Hepatocyte (in vitro differentiated cells): ENCODE results near the gene EAF2. TPM values are rescaled to one million over a fixed set of nuclear protein-coding genes. Genes with fewer than 3 reads are reported as not detected.
A peak's percentile ranks its signal among the peaks of the same experiment; 100 is the strongest.

Experiments
- DNase-seq: peaks from one replicate; pipeline ENCODE4 v3.0.0-alpha.2; 2016; ENCODE audit warnings: low spot score
- H2AFZ ChIP-seq: fragments of 200-600 bp; sonication (generic); 2 replicates; pipeline ENCODE4 v1.6.0; 2016; ENCODE audit warnings: antibody characterized with exemption, mild to moderate bottlenecking
- H3K27ac ChIP-seq: fragments of 200-600 bp; sonication (generic); 2 replicates; pipeline ENCODE4 v1.5.1; 2016; ENCODE audit warnings: mild to moderate bottlenecking
- H3K27me3 ChIP-seq: fragments of 200-600 bp; sonication (generic); 2 replicates; pipeline ENCODE4 v1.6.1; 2016
- H3K36me3 ChIP-seq: fragments of 200-600 bp; sonication (generic); replicated peaks from 2 replicates; pipeline ENCODE4 v1.5.1; 2016; ENCODE audit warnings: low read depth; ENCODE audit not compliant: insufficient read depth
- H3K4me1 ChIP-seq: fragments of 200-600 bp; sonication (generic); 2 replicates; pipeline ENCODE4 v1.5.1; 2016; ENCODE audit warnings: mild to moderate bottlenecking, moderate library complexity; ENCODE audit not compliant: insufficient read depth
- H3K4me2 ChIP-seq: fragments of 200-600 bp; sonication (generic); 2 replicates; pipeline ENCODE4 v1.6.0; 2016
- H3K4me3 ChIP-seq: fragments of 200-600 bp; sonication (generic); 2 replicates; pipeline ENCODE4 v1.5.1; 2016; ENCODE audit warnings: mild to moderate bottlenecking
- H3K79me2 ChIP-seq: fragments of 200-600 bp; sonication (generic); 2 replicates; pipeline ENCODE4 v1.6.0; 2017; ENCODE audit warnings: mild to moderate bottlenecking
- H3K9me2 ChIP-seq: fragments of 200-600 bp; sonication (generic); replicated peaks from 2 replicates; pipeline ENCODE4 v1.6.0; 2017; ENCODE audit warnings: mild to moderate bottlenecking; ENCODE audit not compliant: insufficient read depth
- H3K9me3 ChIP-seq: fragments of 200-600 bp; sonication (generic); 2 replicates; pipeline ENCODE4 v1.5.1; 2016; ENCODE audit warnings: low read depth, mild to moderate bottlenecking
- H4K20me1 ChIP-seq: fragments of 200-600 bp; sonication (generic); 2 replicates; pipeline ENCODE4 v1.6.0; 2016; ENCODE audit warnings: mild to moderate bottlenecking; ENCODE audit not compliant: insufficient read depth, poor library complexity, severe bottlenecking
- EZH2 ChIP-seq: fragments of 200-600 bp; sonication (generic); IDR thresholded peaks from 2 replicates; pipeline ENCODE4 v1.6.1; 2016; ENCODE audit warnings: antibody characterized with exemption, mild to moderate bottlenecking, borderline replicate concordance
- EZH2phosphoT487 ChIP-seq: fragments of 200-600 bp; sonication (generic); IDR thresholded peaks from one replicate; pipeline ENCODE4 v1.6.1; 2018; ENCODE audit warnings: antibody characterized with exemption, mild to moderate bottlenecking, low read depth, moderate library complexity; ENCODE audit not compliant: unreplicated experiment, severe bottlenecking
- WGBS: methylation state at CpG from one replicate; pipeline ENCODE4 v1.1.6; 2016; ENCODE audit warnings: low lambda C conversion rate; ENCODE audit errors: missing lambda C conversion rate; 5-methylcytosine and 5-hydroxymethylcytosine counted together
- polyA plus RNA-seq: library from polyadenylated mRNA; unstranded; fragments of >200 nt; fragmentation: Nextera tagmentation; extraction: Ambion mirVana; gene quantifications from 2 replicates; pipeline ENCODE4 v1.2.1, GENCODE V29; 2016
- total RNA-seq: library from RNA; depleted of rRNA; stranded (reverse); fragments of >200 nt; gene quantifications from 2 replicates; pipeline ENCODE4 v1.2.3, GENCODE V29; 2014
- TF ChIP-seq, protein P1 (sequence below): fragments of 200-600 bp; sonication (generic); IDR thresholded peaks from 2 replicates; pipeline ENCODE4 v1.5.1; 2016; ENCODE audit warnings: antibody characterized with exemption, mild to moderate bottlenecking; ENCODE audit not compliant: poor library complexity

EAF2 gene
- total and polyA plus RNA-seq, 2 experiments from 2014 or later = 7.4 to 9.7 TPM

DNA sequence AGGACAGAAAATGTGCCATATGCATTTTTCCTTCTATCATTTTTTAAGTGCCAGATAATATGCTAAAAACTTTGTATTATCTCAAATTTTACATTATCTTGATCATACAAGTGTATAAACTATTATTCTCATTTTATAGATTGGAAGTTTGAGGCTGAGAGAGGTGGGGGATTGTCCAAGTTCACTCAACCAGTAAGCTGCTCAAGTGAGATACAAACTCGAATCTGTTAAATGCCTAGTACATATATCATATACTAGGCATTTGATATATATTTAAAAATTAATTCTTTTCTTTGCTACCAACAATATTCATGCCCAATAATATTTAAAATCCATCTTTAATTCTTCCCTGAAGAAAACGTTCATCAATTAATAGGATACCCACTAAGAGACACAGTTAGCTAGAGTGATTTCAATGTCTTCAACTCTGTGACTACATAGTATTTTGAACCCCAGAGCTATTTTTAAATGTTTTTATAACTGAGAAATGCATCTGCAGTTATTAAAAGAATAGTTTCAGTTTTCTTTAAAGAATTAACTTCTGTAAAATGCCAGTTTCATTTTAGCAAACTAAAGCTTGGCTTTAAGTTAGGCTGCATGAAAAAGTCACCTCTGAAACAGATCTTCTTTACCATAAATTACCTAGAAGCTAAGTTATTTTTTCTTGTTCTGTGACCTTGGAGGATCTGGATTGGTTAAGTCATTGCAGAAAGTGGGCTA is 40.6 kb upstream of the EAF2 start:
- 98% methylated on average over 2 of the region's 2 CpGs for WGBS
- Histone ChIP-seq H3K9me2 (no peaks in the 10 kb centered on the region), H3K9me3 (no peaks in the 10 kb centered on the region), H3K79me2 (no peaks in the 10 kb centered on the region), H3K27me3 (no peaks in the 10 kb centered on the region), H3K4me3 (no peak overlapping the region), H3K27ac (no peak overlapping the region), H3K4me2 (no peak overlapping the region), H4K20me1 (no peaks in the 10 kb centered on the region), H2AFZ (no peak overlapping the region), H3K4me1 (no peaks in the 10 kb centered on the region), H3K36me3 (no peaks in the 10 kb centered on the region)
- DNase-seq = no peak
- no peak for TF ChIP-seq EZH2
- TF ChIP-seq, protein P1, sequence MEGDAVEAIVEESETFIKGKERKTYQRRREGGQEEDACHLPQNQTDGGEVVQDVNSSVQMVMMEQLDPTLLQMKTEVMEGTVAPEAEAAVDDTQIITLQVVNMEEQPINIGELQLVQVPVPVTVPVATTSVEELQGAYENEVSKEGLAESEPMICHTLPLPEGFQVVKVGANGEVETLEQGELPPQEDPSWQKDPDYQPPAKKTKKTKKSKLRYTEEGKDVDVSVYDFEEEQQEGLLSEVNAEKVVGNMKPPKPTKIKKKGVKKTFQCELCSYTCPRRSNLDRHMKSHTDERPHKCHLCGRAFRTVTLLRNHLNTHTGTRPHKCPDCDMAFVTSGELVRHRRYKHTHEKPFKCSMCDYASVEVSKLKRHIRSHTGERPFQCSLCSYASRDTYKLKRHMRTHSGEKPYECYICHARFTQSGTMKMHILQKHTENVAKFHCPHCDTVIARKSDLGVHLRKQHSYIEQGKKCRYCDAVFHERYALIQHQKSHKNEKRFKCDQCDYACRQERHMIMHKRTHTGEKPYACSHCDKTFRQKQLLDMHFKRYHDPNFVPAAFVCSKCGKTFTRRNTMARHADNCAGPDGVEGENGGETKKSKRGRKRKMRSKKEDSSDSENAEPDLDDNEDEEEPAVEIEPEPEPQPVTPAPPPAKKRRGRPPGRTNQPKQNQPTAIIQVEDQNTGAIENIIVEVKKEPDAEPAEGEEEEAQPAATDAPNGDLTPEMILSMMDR = no peak
- TF ChIP-seq EZH2phosphoT487 = no peak

DNA sequence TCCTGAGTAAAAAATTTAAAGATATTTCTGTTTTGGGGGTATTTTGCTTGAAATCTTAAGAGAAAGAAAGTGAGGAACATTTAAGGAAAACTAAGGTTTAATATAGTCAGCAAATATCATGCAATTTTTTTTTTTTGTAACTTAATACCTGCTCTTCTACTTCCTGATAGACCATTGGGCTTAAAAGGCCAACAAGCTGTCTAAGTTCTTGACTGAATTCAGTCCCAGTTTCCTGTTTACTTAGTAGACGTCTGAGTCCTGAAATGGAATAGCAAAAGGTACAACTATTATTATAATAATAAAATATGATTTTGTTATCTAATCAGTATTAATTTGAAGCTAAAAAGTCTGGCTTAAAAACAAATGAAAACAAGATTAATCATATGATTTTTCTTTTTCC is 38.0 kb upstream of the EAF2 start:
- Histone ChIP-seq H3K36me3 (no peaks in the 10 kb centered on the region), H3K79me2 (no peaks in the 10 kb centered on the region), H2AFZ (no peak overlapping the region), H3K27ac (no peak overlapping the region), H3K4me3 (no peak overlapping the region), H3K4me1 (no peaks in the 10 kb centered on the region), H4K20me1 (no peaks in the 10 kb centered on the region), H3K9me2 (no peaks in the 10 kb centered on the region), H3K27me3 (no peaks in the 10 kb centered on the region), H3K9me3 (no peaks in the 10 kb centered on the region), H3K4me2 (no peak overlapping the region)
- no peak for DNase-seq
- no peak for TF ChIP-seq EZH2phosphoT487
- 52% methylated on average over 1 of the region's 1 CpG for WGBS

DNA sequence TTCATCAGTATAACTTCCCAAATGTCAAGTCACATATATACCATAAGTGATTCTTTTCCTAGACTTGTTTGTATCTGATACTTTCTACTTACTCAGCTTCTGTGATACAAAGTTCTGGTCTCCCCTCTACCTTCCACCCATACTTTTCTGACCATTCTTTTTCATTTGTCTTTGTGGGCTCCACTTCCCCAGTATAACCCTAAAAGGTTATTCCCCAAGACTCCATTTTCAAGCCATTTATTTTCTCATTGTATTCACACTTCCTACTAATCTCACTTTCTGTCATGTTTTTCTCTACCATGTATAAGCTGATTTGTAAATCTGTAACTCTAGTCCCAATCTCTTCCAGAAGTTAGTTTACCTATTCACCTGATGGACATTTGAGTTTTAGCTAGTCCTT is 34.1 kb upstream of the EAF2 start:
- Histone ChIP-seq H4K20me1 (no peaks in the 10 kb centered on the region), H3K9me3 (no peaks in the 10 kb centered on the region), H3K79me2 (no peaks in the 10 kb centered on the region), H3K36me3 (no peaks in the 10 kb centered on the region), H3K9me2 (no peaks in the 10 kb centered on the region), H2AFZ (no peak overlapping the region), H3K27me3 (no peaks in the 10 kb centered on the region), H3K27ac (no peak overlapping the region), H3K4me2 (no peak overlapping the region), H3K4me1 (no peaks in the 10 kb centered on the region), H3K4me3 (no peak overlapping the region)
- TF ChIP-seq EZH2phosphoT487 (no peak), EZH2 (no peak)
- TF ChIP-seq, protein P1 = no peak
- DNase-seq = no peak

DNA sequence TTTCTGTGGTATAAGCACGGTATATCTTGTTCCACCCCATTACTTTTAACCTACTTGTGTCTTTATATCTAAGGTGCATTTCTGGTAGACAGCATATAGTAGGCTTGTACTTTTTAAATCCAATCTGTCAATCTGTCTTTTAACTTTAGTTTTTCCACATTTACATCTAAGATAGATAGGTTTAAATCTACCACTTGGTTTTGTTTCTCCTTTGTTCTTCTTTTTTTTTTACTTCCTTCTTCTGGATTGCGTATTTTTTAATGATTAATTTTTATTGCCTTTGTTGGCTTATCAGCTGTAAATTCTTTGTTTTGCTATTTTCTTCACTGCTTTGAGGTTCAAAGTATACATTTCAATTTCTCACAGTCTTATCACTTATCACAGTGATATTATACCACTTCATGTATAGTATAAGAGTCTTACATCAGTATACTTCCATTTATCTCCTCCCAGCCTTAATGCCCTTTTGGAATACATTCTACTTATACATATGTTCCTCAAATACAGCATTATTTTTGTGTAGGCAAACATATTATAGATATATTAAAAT is 31.2 kb upstream of the EAF2 start:
- no peak for DNase-seq
- H2AFZ ChIP-seq = no peak overlapping the region
- peak overlapping the region; percentile 69 for H3K27ac ChIP-seq
- H3K9me2 ChIP-seq = no peaks in the 10 kb centered on the region
- peak overlapping the region; percentile 23 for H3K4me2 ChIP-seq
- H3K4me3 ChIP-seq = no peak overlapping the region
- WGBS = 82% methylated on average over 2 of the region's 2 CpGs
- no peaks in the 10 kb centered on the region for H3K4me1 ChIP-seq
- no peaks in the 10 kb centered on the region for H3K36me3 ChIP-seq
- H3K79me2 ChIP-seq = no peaks in the 10 kb centered on the region
- no peaks in the 10 kb centered on the region for H3K9me3 ChIP-seq
- no peaks in the 10 kb centered on the region for H3K27me3 ChIP-seq
- H4K20me1 ChIP-seq = no peaks in the 10 kb centered on the region
- TF ChIP-seq, protein P1 = no peak
- TF ChIP-seq EZH2phosphoT487 (no peak), EZH2 (no peak)
